Activated T-helper 9 cell treated with anti-CD3 and anti-CD28 coated beads, Interleukin-2, amount 50 U/mL, for 16 hours (primary cell): ENCODE data around the gene STAB1.

Source experiments
- DNase-seq: peaks from one replicate; pipeline ENCODE4 v3.0.0-alpha.2; 2020; ENCODE audit warnings: low read depth

STAB1 gene

GRCh38 chr3:52487050-52487787, 7.9 kb upstream of the STAB1 start:
- no peak for DNase-seq

DNA sequence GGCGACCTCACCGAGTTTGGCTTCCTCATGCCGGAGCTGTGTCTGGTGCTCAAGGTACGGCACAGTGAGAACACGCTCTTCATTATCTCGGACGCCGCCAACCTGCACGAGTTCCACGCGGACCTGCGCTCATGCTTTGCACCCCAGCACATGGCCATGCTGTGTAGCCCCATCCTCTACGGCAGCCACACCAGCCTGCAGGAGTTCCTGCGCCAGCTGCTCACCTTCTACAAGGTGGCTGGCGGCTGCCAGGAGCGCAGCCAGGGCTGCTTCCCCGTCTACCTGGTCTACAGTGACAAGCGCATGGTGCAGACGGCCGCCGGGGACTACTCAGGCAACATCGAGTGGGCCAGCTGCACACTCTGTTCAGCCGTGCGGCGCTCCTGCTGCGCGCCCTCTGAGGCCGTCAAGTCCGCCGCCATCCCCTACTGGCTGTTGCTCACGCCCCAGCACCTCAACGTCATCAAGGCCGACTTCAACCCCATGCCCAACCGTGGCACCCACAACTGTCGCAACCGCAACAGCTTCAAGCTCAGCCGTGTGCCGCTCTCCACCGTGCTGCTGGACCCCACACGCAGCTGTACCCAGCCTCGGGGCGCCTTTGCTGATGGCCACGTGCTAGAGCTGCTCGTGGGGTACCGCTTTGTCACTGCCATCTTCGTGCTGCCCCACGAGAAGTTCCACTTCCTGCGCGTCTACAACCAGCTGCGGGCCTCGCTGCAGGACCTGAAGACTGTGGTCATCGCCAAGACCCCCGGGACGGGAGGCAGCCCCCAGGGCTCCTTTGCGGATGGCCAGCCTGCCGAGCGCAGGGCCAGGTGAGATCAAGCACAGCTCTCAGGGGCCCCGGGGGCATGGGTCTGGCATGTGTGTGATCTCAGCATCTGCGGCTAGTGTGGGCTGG, 7.1 kb upstream of the STAB1 start:
- no peak for DNase-seq

GRCh38 chr3:52488746-52489145, 6.4 kb upstream of the STAB1 start:
- DNase-seq = no peak

GRCh38 chr3:52489453-52489852, 5.7 kb upstream of the STAB1 start:
- no peak for DNase-seq

- no peak for DNase-seq
These were observed 4.9 kb upstream of the STAB1 start for GRCh38 chr3:52490035-52490938.

DNA sequence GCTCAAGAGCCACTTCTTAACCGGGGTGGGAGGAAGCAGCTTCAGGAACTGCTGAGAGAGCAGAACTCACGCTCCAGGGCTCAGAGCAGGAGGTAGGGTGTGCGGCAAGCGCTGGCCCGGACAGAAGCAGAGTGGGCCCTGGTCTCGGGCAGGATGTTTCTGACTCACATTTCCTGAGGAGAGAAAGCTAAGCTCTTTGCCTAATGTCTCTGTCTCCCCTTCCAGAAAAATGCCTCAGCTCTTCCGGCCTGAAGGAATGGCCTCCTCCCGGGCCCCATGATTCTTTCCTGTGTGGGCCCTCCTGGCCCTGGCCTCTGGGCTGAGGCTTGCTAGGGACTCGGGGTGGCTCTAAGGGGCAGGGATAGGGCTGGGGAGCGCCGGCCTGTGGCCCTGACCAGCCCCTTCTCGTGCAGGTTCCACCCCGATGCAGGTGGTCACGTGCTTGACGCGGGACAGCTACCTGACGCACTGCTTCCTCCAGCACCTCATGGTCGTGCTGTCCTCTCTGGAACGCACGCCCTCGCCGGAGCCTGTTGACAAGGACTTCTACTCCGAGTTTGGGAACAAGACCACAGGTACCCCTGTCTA, 4.1 kb upstream of the STAB1 start:
- DNase-seq = no peak

DNA sequence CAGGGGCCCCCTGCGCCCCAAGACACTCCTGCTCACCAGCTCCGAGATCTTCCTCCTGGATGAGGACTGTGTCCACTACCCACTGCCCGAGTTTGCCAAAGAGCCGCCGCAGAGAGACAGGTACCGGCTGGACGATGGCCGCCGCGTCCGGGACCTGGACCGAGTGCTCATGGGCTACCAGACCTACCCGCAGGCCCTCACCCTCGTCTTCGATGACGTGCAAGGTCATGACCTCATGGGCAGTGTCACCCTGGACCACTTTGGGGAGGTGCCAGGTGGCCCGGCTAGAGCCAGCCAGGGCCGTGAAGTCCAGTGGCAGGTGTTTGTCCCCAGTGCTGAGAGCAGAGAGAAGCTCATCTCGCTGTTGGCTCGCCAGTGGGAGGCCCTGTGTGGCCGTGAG, 3.1 kb upstream of the STAB1 start:
- DNase-seq = no peak

DNA sequence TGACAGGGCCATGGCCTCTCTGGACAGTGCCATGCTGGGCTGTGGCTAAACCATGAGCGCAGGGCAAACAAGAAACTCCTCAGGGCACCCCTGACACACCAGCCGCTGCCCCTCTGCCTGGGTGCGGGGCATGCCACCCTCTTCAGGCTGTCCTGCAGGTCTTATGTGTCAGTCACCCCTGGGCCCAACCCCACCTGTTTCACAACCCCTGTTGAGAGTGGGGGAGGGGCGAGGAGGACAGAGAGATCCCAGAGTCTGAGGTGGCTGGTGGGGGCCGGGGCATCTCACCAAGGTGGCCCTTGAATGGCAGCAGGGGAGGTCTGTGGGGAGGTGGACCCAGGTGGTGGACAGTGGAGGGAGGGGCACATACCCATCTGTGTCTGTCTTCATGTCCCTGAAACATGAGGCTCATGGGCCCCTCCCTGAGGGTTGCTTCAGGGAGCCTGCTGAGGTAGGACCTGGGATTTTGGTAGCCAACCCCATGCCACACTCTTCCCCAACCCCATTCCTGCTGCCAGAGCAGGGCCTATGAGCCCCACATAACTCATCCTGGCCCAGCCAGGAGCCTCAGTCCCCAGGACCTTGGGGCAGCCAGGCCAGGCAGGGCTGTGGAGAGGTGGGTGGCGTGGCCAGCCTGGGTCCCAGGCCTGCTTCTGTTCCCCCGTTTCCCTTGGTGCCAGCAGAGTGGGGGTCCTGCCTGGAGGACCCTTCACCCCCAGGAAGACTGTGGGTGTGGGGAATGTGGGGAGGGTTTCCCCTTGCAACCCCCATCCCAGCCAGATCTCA, 1.7 kb upstream of the STAB1 start:
- DNase-seq = no peak

- DNase-seq = no peak
These were observed 693 bp upstream of the STAB1 start for GRCh38 chr3:52494445-52494844.

DNA sequence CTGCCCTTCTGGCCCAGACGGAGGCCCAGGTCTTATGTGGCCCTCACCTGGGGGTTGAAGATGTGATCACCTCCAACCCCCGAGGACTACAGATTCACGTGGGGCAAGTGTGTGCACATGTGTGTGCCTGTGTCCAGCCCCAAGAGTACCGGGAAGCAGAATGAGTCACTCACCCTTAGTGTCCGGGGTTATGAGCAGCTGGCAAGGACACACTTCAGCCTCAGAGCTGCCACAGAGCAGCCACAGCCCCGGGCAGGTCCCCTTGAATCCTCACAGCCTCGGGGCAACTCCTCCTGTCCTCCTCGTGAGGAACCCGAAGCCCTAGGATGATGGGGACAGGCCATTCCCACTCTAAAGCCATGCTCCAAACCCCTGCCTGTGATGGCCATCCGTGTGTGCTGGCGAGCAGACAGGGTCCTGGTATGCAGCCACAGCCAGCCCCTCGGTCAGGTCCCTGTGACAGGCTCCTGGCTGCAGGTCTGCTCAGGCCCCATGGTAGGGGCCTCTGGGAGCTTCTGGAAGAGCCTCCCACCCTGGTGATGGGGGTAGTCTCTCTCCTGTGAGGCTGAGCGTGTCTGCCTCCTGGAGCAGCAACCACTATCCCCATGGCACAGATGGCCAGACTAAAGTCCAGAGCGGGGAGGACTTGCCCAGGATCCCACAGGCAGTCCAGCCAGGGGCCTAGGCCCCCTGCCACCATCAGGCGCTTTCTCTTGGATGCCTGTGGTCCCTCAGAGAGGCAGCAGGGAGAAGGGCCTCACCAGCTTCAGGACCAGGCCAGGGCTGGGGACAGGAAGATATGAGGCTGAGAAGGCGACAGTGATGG, 852 bp downstream of the STAB1 start:
- DNase-seq = no peak

- no peak for DNase-seq
These were observed 3.3 kb downstream of the STAB1 start for GRCh38 chr3:52498137-52499054.

DNA sequence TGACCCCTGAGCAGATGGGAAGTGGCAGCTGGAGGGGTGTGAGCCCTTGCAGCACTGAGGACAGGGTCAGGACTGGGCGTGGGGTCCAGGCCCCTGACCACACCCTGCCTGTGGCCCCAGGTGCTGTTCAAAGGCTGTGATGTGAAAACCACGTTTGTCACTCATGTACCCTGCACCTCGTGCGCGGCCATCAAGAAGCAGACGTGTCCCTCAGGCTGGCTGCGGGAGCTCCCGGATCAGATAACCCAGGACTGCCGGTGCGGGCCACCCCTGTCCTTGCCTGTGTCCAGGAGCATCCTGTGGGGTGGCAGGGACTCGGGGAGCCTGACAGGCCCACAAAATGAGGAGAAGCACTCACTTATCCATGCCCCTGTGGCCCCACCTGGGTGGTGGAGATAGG, 5.9 kb downstream of the STAB1 start:
- no peak for DNase-seq

DNA sequence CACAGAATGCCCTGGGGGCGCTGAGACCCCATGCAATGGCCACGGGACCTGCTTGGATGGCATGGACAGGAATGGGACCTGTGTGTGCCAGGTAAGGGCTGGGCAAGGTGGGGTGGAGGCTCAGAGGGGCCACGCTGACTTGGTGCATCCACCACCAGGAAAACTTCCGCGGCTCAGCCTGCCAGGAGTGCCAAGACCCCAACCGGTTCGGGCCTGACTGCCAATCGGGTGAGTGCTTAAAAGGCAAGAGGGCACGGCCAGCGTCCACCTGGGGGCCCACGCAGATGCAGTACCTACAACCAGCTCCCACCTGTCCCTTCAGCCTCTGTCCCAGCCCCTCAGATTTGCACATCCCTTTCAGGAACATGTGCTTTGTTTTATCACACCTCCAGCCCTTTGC, 6.9 kb downstream of the STAB1 start:
- DNase-seq = no peak

DNA sequence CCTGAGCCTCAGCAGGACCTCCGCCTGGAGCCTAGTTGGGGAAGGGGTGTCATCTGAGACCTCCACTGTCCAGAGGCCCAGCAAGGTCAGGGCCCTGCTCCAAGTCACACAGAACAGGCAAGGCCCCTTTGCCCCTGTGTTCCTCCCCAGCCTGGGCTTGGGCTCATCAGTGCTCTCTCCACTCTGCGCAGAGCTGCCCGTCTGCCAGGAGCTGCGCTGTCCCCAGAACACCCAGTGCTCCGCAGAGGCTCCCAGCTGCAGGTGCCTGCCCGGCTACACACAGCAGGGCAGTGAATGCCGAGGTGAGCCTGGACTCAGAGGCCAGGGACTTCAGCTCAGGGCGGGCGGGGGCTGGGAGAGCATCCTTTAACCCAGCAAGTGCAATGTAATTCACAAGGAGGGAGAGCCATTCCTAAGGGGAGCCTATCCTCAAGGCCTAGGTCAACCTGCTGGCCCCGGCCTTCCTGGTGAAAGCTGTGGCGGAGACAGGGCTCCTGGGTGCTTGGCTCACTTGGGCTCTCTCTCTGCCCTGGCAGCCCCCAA, 7.7 kb downstream of the STAB1 start:
- DNase-seq = no peak

DNA sequence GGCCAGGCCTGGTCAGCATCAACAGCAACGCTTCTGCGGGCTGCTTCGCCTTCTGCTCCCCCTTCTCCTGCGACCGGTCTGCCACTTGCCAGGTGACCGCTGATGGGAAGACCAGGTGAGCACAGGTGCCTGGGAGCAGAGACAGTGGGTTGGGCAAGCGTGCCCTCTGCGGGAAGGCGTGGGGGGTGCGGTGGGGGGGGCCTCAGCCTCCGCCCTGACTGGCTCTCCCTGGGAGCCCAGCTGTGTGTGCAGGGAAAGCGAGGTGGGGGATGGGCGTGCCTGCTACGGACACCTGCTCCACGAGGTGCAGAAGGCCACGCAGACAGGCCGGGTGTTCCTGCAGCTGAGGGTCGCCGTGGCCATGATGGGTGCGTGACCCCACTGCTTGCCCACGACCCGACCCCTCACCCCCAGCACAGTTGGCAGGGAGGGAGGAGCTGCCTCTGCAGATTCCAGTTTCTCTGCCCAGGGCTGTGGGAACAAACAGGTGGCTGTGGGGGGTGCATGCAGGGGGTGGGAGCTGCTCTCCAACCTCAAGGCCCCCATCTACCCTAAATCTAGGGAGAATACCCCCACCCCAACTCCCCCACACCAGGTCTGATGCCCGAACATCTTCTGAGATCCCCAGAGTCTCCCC, 8.8 kb downstream of the STAB1 start:
- no peak for DNase-seq

DNA sequence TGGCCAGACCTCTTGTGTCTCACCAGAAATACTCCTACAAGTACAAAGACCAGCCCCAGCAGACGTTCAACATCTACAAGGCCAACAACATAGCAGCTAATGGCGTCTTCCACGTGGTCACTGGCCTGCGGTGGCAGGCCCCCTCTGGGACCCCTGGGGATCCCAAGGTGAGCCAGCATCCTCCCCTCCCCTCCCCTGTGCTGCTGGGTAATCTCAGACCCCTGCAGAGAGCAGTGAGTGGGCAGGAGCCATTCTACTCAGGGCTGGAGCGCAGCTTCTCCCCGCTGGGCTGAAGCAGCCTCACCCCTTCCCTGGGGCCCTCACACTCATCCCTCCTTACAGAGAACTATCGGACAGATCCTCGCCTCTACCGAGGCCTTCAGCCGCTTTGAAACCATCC, 9.8 kb downstream of the STAB1 start:
- DNase-seq = no peak

DNA sequence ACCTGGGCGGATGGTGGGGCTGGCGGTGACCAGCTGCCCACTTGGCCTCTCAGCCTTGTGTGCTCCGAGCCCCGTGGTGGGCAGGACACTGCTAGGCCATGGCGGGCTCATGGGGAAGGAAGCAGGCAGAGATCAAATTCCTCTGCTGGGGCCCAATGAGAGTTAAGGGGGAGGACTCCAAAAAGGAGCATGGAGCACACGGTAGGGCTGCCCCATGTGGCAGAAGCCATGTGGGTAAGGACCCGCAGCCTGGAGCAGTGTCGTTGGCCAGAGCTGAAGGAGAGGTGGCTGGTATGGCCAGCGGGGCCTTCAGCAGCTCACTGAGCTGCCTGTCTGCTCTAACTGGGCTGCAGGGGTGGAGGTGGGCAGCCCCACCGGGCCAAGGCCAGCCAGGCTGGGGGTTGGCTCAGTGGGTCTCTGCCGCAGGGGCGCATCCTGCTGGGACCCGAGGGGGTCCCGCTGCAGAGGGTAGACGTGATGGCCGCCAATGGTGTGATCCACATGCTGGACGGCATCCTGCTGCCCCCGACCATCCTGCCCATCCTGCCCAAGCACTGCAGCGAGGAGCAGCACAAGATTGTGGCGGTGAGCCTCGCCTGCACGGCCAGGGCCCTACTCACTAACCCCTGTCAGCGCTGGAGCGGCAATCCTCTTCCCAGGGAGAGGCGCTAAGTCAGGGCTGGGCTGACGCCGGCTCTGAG, 11.3 kb downstream of the STAB1 start:
- DNase-seq = no peak

DNA sequence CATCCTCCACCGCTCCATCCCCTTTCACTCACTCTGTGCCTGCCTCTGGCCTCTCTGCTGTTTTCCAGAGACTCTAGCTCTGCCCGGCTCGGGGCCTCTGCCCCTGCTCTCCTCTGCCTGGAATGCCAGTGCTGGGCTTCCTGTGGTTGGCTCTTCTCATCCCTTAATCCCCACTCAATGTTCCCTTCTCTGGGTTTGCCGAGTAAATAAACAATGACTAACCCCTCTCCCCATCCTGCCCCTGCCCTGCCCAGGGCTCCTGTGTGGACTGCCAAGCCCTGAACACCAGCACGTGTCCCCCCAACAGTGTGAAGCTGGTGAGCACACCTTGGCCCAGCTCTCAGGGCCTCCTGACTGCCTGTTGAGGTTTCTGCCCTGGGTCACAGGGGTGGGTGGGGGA, 12.2 kb downstream of the STAB1 start:
- DNase-seq = no peak
